ENCODE results near the gene SLC38A4.

GRCh38 chr12:46763230-46763629 lies 62.6 kb downstream of the SLC38A4 start:
- TF ChIP-seq CTCF (IDR thresholded peaks at IDR 0.05; ENCODE audit: poor library complexity) (no peak), EZH2 (IDR thresholded peaks at IDR 0.05; ENCODE audit: borderline replicate concordance) (no peak), EZH2phosphoT487 (IDR thresholded peaks at IDR 0.05; ENCODE audit: low read depth, severe bottlenecking, unreplicated experiment) (no peak)
